Thoracic aorta (tissue), 2 donors: Measurements from ENCODE around the gene ATOSB. TPM values are rescaled to one million over a fixed set of nuclear protein-coding genes. Genes with fewer than 3 reads are reported as not detected.

Source experiments
- ATAC-seq: fragments of 150-250 bp; one replicate; pipeline ENCODE4 v1.8.0; 2017; ENCODE audit warnings: low read depth; ENCODE audit not compliant: insufficient number of reproducible peaks, low FRiP score
- DNase-seq: peaks from one replicate; pipeline ENCODE4 v3.0.0-alpha.2; 2020; ENCODE audit warnings: low spot score
- H3K27ac ChIP-seq, 2 donors: fragments of 200-600 bp; sonication (generic); 1 replicate in 1 of 2; 2 replicates in 1 of 2; pipeline ENCODE4 v1.5.1; 2016; ENCODE audit warnings: mild to moderate bottlenecking in 2 of 2, moderate library complexity in 2 of 2
- H3K27me3 ChIP-seq: fragments of 200-600 bp; sonication (generic); replicated peaks from 2 replicates; pipeline ENCODE4 v1.6.0; 2016; ENCODE audit warnings: mild to moderate bottlenecking; ENCODE audit not compliant: insufficient read depth
- H3K36me3 ChIP-seq: fragments of 200-600 bp; sonication (generic); one replicate; pipeline ENCODE4 v1.5.1; 2016
- H3K4me1 ChIP-seq, 2 donors: fragments of 200-600 bp; sonication (generic); 1 replicate in 1 of 2; 2 replicates in 1 of 2; pipeline versions ENCODE4 v1.5.1 to v1.6.0; 2016; ENCODE audit warnings: low read depth in 2 of 2, mild to moderate bottlenecking in 1 of 2; ENCODE audit not compliant: control insufficient read depth in 1 of 2
- H3K4me3 ChIP-seq: fragments of 200-600 bp; sonication (generic); 2 replicates; pipeline ENCODE4 v1.5.1; 2016; ENCODE audit warnings: mild to moderate bottlenecking
- H3K9me3 ChIP-seq: fragments of 200-600 bp; sonication (generic); 2 replicates; pipeline ENCODE4 v1.5.1; 2016
- CTCF ChIP-seq: fragments of 200-600 bp; sonication (generic); IDR thresholded peaks from one replicate; pipeline ENCODE4 v1.5.1; 2019; ENCODE audit warnings: antibody characterized with exemption
- total RNA-seq, 2 donors: library from RNA; depleted of rRNA; stranded (reverse); fragments of >200 nt; gene quantifications; one replicate each; pipeline versions ENCODE4 v1.1.0 to v1.2.3, GENCODE V29; 2016

Gene ATOSB
- total RNA-seq, 2 donors from 2014 or later = 30.2 to 33.6 TPM

GRCh38 chr9:35079041-35079425 is 36.6 kb downstream of the ATOSB start:
- Histone ChIP-seq H3K36me3 (no peaks in the 10 kb centered on the region), H3K27ac (peak overlapping the region; percentile 34 to 59), H3K4me1 (peaks cover 3 to 16% of the 10 kb centered on the region in 2 donors), H3K27me3 (no peaks in the 10 kb centered on the region), H3K9me3 (no peaks in the 10 kb centered on the region), H3K4me3 (peak overlapping the region; percentile 89)
- ATAC-seq (no peak), DNase-seq (no peak)
- no peak for TF ChIP-seq CTCF

GRCh38 chr9:35078066-35078465 is 37.6 kb downstream of the ATOSB start:
- no peak for TF ChIP-seq CTCF
- Histone ChIP-seq H3K36me3 (no peaks in the 10 kb centered on the region), H3K27me3 (no peaks in the 10 kb centered on the region), H3K4me1 (peaks cover 3 to 16% of the 10 kb centered on the region in 2 donors), H3K9me3 (no peaks in the 10 kb centered on the region), H3K27ac (no peak overlapping the region), H3K4me3 (no peak overlapping the region)
- ATAC-seq (no peak), DNase-seq (no peak)

GRCh38 chr9:35076848-35077247 is 38.8 kb downstream of the ATOSB start:
- Histone ChIP-seq H3K9me3 (no peaks in the 10 kb centered on the region), H3K27me3 (no peaks in the 10 kb centered on the region), H3K4me1 (peaks cover 3 to 16% of the 10 kb centered on the region in 2 donors), H3K4me3 (no peak overlapping the region), H3K36me3 (no peaks in the 10 kb centered on the region), H3K27ac (no peak overlapping the region)
- no peak for DNase-seq
- no peak for ATAC-seq
- TF ChIP-seq CTCF = no peak

- H3K27ac ChIP-seq = no peak overlapping the region
- no peak for TF ChIP-seq CTCF
- DNase-seq (no peak), ATAC-seq (no peak)
- H3K4me1 ChIP-seq = peaks cover 9 to 24% of the 10 kb centered on the region in 2 donors
- H3K4me3 ChIP-seq = no peak overlapping the region
- H3K36me3 ChIP-seq = no peaks in the 10 kb centered on the region
- no peaks in the 10 kb centered on the region for H3K27me3 ChIP-seq
- no peaks in the 10 kb centered on the region for H3K9me3 ChIP-seq
Measured at GRCh38 chr9:35075358-35075757, 40.3 kb downstream of the ATOSB start.

- H3K9me3 ChIP-seq = no peaks in the 10 kb centered on the region
- DNase-seq (no peak), ATAC-seq (no peak)
- H3K4me3 ChIP-seq = no peak overlapping the region
- no peaks in the 10 kb centered on the region for H3K36me3 ChIP-seq
- H3K27ac ChIP-seq = no peak overlapping the region
- H3K27me3 ChIP-seq = no peaks in the 10 kb centered on the region
- TF ChIP-seq CTCF = no peak
- peaks cover 14 to 30% of the 10 kb centered on the region in 2 donors for H3K4me1 ChIP-seq
Measured at GRCh38 chr9:35074791-35075190, 40.9 kb downstream of the ATOSB start.
